ENCODE measurements around the gene SAP30BP.
A peak's percentile ranks its signal among the peaks of the same experiment; 100 is the strongest.

Gene SAP30BP

GRCh38 chr17:75743625-75744206 lies 76.6 kb downstream of the SAP30BP start:
- DNase-seq: no peak

- DNase-seq: no peak
These were observed 81.6 kb downstream of the SAP30BP start for GRCh38 chr17:75748706-75749105.

GRCh38 chr17:75749545-75750389 lies 82.6 kb downstream of the SAP30BP start:
- DNase-seq: peak; percentile 76 to 83

- no peak for DNase-seq
These were observed 83.7 kb downstream of the SAP30BP start for GRCh38 chr17:75750661-75751423.

- DNase-seq: no peak
These were observed 84.7 kb downstream of the SAP30BP start for GRCh38 chr17:75751676-75752404.

- no peak for DNase-seq
These were observed 85.2 kb downstream of the SAP30BP start for GRCh38 chr17:75752405-75752709.

- no peak for DNase-seq
These were observed 85.8 kb downstream of the SAP30BP start for GRCh38 chr17:75752802-75753513.

GRCh38 chr17:75753514-75754377 lies 86.6 kb downstream of the SAP30BP start:
- peak; percentile 49 to 72 for DNase-seq

GRCh38 chr17:75754378-75755204 lies 87.5 kb downstream of the SAP30BP start:
- peak; percentile 43 to 75 for DNase-seq

GRCh38 chr17:75755205-75755901 lies 88.2 kb downstream of the SAP30BP start:
- peak in 1 of 2 donors; percentile 18 for DNase-seq

- DNase-seq: peak; percentile 79 to 89
These were observed 88.9 kb downstream of the SAP30BP start for GRCh38 chr17:75755990-75756389.

- DNase-seq: no peak
These were observed 89.4 kb downstream of the SAP30BP start for GRCh38 chr17:75756451-75757085.

GRCh38 chr17:75757086-75757681 lies 90.0 kb downstream of the SAP30BP start:
- DNase-seq: no peak

Data from inflammatory macrophage (primary cell).